CD4-positive, alpha-beta T cell treated with Interleukin-17A for 4 hours (primary cell): Measurements from ENCODE around the gene GPBAR1.
"Not testable (repeated sequence)": the region's sequence is repeated elsewhere in the genome, so short reads cannot be mapped to it uniquely, and the experiment has no call there.

Experiments
- DNase-seq: peaks from one replicate; pipeline ENCODE4 v3.0.0-alpha.2; 2020; ENCODE audit warnings: mixed read lengths

Gene GPBAR1

GRCh38 chr2:218290316-218291261 is 29.8 kb downstream of the GPBAR1 start:
- DNase-seq = peak; percentile 72

- DNase-seq = peak; percentile 42
Observed at GRCh38 chr2:218291318-218292047, 30.7 kb downstream of the GPBAR1 start.

- DNase-seq = peak; percentile 87
Observed at GRCh38 chr2:218292048-218293014, 31.5 kb downstream of the GPBAR1 start, which contains the start of gene TMBIM1. Gene TMBIM1, minus strand, starts transcription at chr2:218292503. Its CDS starts 10,362 bp downstream, at chr2:218282141.

DNA sequence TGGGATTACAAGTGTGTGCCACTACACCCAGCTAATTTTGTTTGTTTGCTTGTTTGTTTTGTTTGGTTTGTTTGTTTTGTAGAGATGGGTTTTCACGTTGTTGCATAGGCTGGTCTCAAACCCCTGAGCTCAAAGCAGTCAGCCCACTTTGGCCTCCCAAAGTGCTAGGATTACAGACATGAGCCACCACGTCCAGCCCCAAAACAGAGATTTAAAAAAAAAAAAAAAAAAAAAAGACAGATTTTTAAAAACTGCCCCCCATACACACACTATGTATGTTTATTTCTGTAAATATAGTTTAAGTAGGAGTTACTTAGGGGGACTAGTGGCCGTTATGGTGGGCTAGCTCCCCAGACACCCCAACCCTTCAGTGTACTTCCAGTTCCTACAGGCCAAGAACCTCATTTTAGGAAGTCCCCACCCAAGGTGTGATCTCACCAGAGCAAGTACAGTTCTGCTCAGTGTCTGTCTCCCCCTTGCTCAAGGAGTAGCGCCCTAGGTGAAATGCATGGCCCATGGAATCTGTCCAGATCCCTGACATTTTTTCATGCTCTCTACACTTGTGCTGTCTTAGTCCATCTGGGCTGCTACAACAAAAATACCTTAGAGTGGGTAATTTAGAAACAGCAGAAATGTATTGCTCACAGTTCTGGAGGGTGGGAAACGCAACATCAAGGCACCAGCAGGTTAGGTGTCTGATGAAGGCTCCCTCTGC is 33.1 kb downstream of the GPBAR1 start:
- DNase-seq = no peak

- DNase-seq = no peak
Observed at GRCh38 chr2:218294430-218295022, 33.7 kb downstream of the GPBAR1 start.

DNA sequence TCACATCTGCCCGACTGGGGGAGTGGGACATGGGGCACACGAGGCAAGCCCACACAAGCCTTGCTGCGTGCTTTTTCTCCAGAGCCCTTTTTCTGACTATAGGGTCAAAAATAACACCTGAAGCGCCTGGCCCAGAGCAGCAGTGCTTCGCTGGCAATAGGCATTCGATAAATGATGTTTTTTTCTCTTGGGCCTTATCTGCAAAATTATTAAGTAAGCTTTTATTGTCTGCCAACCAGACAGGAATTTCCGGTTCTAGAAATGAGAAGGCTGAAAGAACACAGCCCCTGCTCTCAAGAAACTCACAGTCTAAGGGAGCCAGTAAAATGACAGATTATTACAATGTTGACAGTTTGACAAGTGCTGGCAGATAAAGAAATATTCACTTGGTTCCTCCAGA is 34.2 kb downstream of the GPBAR1 start:
- no peak for DNase-seq

DNA sequence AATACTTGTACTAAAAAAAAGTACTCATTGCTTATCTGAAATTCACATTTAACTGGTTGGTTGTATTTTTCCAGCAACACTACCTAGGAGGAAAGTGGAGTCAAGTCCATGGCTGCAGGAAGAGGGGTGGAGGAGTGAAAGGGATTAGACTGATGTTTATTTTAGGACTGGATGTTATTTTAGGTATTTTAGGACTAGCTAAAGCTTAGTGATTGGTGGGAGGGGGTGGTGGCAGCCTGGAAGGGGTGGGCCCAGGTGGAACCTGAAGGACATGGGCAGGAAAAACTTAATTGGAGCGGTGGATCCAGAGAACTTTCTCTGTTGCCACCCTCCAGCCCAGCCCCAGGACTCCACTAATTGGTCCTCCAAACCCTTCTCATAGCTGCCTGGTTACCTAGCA is 35.4 kb downstream of the GPBAR1 start:
- DNase-seq = no peak

DNA sequence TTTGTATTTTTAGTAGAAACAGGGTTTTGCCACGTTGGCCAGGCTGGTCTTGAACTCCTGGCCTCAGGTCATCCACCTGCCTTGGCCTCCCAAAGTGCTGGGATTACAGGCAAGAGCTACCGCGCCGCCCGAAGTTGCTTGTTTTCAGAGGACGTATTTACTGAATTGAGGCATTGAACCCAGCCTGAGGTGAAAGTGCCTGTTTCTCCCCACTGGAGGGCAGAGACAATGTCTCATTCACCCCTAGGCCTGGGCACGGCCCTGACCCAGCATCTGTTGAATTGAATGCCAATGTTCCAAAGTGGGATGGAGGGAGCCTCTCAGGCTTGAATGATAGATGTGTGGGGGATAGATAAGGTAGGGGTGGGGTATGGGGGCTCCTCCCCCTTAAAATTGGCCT is 36.0 kb downstream of the GPBAR1 start:
- DNase-seq = no peak

DNA sequence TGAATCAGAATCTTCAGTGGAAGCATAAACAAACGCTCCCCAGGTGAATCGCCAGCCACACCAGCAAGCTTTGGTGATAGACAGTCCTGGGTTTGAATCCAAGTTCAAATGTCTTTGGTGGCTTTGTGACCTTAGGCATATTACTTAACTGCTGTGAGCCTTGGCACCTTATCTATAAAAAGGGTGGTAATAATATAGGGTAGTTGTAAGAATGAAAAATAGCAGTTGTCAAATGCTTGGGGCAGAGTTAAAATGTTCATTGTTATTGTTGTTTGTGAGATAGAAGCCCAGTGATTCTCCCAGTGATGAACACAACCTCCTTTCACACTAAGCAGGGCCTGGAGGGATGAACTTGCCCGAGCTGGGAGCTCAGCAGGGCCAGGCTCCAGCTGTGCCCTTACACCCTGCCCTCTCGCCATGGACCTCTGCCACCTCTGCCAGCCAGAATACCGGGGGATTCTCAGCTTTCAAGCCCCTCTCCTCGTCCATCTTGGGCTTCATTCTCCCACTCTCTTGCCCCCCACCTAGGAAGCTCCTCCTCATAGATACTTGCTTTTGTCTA is 37.6 kb downstream of the GPBAR1 start:
- no peak for DNase-seq

- DNase-seq = no peak
Observed at GRCh38 chr2:218300141-218300540, 39.3 kb downstream of the GPBAR1 start.

- peak; percentile 92 for DNase-seq
Observed at GRCh38 chr2:218301176-218301819, 40.5 kb downstream of the GPBAR1 start.

GRCh38 chr2:218305383-218305782 is 44.6 kb downstream of the GPBAR1 start:
- DNase-seq = no peak

GRCh38 chr2:218306184-218306920 is 45.5 kb downstream of the GPBAR1 start:
- DNase-seq = no peak

GRCh38 chr2:218307415-218308090 is 46.7 kb downstream of the GPBAR1 start:
- DNase-seq = no peak

GRCh38 chr2:218310853-218311540 is 50.2 kb downstream of the GPBAR1 start:
- DNase-seq = no peak

- not testable (repeated sequence) for DNase-seq
Observed at GRCh38 chr2:218311541-218312266, 50.9 kb downstream of the GPBAR1 start.

DNA sequence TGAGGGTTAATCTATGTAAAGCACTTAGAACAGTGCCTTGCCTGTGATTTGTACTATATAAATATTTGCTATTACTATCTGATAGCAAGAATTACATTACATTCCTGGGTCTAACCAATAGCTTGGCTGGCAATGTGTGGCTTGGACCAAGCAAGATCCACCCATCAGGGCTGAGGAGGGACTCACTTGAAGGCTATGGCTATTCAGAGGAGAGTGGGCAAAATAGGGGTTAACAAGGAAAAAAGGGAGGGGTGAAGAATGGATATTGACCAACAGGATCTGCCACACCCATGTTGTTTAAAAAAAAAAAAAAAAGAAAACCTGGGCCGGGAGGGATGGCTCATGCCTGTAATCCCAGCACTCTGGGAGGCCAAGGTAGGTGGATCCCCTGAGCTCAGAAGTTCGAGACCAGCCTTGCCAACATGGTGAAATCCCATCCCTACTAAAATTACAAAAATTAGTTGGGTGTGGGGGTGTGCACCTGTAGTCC is 51.5 kb downstream of the GPBAR1 start:
- no peak for DNase-seq

DNA sequence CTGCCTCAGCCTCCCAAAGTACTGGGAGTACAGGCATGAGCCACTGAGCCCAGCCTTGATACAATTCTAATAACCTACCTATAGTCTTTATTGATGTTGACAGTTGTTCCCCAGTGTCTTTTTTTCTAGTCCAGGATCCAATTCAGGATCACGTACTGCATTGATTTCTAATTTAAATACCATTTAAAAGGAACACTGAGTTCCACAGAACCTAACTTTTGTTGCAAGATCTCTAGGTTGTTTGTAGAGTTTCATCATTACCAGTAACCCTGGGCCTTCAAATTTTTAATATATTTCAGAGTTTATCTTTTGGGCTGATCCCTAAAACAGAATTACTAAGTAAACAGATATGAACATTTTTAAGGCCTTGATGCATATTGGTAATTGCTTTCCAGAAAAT is 52.5 kb downstream of the GPBAR1 start:
- DNase-seq = no peak
